AG10803 (cell line): ENCODE measurements around the gene ACBD5.
"Not testable (repeated sequence)": the region's sequence is repeated elsewhere in the genome, so short reads cannot be mapped to it uniquely, and the experiment has no call there.

ENCODE experiments used
- DNase-seq: peaks from one replicate; pipeline ENCODE4 v3.0.0; 2010; ENCODE audit warnings: low read depth
- H3K4me3 ChIP-seq: 2 replicates; pipeline ENCODE4 v1.5.1; 2011; ENCODE audit warnings: mild to moderate bottlenecking, low read length, control low read depth
- TF ChIP-seq, protein P1 (sequence below): conservative IDR thresholded peaks from 2 replicates; pipeline ENCODE4 v1.5.1; 2011; ENCODE audit warnings: mild to moderate bottlenecking, low read length, control low read depth, inconsistent platforms

The ACBD5 gene

DNA sequence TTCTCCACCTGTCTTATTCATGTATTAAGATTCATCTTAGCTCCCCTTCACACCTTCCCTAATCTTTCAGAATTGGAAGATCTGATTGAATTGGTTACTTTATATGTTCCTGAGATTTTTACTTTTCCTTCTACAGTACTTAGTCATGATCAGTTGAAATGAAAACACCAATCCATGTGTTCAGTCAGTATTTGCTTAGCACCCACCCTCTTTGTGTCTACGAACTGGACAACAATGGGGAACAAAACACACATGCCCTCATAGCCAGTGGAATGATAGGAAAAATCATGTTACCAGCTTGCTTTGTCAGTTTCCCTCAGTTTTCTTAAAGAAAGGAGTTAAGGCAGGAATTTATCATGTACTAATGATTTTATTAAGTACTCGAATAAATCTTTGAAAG, 83.4 kb downstream of the ACBD5 start:
- no peak overlapping the region for H3K4me3 ChIP-seq
- DNase-seq, result no peak
- TF ChIP-seq, protein P1, sequence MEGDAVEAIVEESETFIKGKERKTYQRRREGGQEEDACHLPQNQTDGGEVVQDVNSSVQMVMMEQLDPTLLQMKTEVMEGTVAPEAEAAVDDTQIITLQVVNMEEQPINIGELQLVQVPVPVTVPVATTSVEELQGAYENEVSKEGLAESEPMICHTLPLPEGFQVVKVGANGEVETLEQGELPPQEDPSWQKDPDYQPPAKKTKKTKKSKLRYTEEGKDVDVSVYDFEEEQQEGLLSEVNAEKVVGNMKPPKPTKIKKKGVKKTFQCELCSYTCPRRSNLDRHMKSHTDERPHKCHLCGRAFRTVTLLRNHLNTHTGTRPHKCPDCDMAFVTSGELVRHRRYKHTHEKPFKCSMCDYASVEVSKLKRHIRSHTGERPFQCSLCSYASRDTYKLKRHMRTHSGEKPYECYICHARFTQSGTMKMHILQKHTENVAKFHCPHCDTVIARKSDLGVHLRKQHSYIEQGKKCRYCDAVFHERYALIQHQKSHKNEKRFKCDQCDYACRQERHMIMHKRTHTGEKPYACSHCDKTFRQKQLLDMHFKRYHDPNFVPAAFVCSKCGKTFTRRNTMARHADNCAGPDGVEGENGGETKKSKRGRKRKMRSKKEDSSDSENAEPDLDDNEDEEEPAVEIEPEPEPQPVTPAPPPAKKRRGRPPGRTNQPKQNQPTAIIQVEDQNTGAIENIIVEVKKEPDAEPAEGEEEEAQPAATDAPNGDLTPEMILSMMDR, result no peak

GRCh38 chr10:27156566-27156965, 84.0 kb downstream of the ACBD5 start:
- not testable (repeated sequence) for DNase-seq
- peak overlapping the region; percentile 88 for H3K4me3 ChIP-seq

DNA sequence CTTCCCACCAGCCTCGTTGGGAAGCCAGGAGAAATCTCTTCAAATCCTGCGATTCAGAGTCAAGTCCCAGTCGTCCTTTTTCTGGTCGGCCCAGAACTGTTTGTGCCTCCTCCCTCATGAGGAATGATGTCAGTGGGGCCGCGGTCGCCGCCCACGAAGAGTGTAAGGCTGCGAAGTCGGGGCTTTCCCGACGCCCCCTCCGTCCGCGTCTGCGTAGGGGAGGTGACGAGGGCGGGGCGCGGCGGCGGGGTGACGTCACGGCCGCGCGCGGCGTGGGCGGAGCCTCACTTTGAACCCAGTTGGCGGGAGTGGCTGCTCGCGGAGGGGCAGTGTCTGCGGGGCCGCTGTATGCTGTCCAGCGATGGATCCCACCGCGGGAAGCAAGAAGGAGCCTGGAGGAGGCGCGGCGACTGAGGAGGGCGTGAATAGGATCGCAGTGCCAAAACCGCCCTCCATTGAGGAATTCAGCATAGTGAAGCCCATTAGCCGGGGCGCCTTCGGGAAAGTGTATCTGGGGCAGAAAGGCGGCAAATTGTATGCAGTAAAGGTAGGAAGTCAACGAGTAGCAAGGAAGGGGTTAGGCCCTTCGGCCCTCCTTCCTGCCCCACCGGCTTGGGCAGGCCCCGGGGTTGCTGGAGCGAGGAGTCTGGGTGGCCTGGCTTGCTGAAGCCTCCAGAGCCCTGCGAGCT, 85.4 kb downstream of the ACBD5 start, which contains the start of gene MASTL:
TSS of gene MASTL (plus strand) at position 287 of the 689 bp plus-strand sequence. CDS start at position 362, 75 bp downstream.
- peak; percentile 94 for DNase-seq
- TF ChIP-seq, protein P1, result no peak

DNA sequence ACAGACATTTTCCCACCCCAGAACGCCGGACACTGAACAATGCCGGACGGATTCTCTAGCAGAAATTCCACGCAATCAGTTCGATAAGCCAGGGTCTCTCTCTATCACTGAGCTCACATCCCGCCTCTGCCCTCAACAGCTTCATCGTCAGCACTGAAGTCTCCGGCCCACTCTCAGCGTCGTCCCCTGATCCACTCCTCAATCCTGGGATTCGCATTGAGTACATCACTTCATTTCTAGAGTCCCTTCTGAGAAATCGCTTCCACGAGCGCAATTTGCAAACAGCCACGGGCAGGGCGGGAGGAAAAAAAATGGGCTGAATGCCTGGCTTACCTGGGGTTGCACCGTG, 86.8 kb downstream of the ACBD5 start:
- H3K4me3 ChIP-seq, result peak overlapping the region; percentile 98
- TF ChIP-seq, protein P1, result no peak
- peak; percentile 8 for DNase-seq

More for the DNA sequence above, 85.4 kb downstream of the ACBD5 start, which contains the start of gene MASTL:
- H3K4me3 ChIP-seq, result peak within 1 kb of the TSS; percentile 98

DNA sequence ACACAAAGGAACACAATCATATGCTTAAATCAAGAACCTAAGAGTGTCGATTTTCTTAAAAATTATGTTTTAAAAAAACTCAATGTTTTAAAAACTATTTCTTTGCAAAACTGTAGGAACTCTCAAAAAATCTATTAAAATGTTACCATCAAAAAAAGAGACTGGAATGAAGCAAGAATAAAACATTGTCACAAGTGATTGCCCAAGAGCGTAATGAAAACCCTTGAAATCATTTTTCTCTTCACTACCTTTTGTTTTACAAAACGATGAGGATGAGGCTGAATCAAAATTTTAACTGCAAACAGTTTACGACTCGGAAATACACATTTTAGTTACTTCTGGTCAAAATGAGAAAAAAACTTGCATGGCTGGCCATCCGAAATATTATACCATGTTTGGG, 87.3 kb downstream of the ACBD5 start:
- TF ChIP-seq, protein P1, result no peak
- DNase-seq, result no peak
- H3K4me3 ChIP-seq, result peak overlapping the region; percentile 98

DNA sequence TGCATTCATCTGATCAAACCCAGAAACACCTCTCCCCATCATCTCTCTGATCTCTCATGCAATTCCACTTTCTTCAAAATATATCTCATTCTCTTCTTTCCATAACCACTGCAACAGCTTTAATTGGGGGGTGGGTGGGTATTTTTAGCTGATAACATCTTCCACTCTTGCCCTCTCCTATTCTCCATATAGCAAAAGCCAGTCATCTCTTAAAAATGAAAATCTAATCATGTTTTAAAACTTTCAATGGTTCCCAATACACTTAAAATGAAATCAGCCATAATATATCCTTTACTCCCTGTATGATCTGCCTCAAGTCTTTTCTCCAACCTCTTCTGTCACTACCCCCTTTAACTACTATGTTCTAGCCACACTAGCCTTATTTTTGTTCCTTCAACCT, 87.9 kb downstream of the ACBD5 start:
- peak overlapping the region; percentile 98 for H3K4me3 ChIP-seq

GRCh38 chr10:27150261-27150660, 90.3 kb downstream of the ACBD5 start:
- TF ChIP-seq, protein P1, result no peak
- no peak overlapping the region for H3K4me3 ChIP-seq
- no peak for DNase-seq

More for the DNA sequence above, 87.9 kb downstream of the ACBD5 start:
- no peak for DNase-seq
- TF ChIP-seq, protein P1, result no peak
